ENCODE data around the gene SCD5.

The SCD5 gene

DNA sequence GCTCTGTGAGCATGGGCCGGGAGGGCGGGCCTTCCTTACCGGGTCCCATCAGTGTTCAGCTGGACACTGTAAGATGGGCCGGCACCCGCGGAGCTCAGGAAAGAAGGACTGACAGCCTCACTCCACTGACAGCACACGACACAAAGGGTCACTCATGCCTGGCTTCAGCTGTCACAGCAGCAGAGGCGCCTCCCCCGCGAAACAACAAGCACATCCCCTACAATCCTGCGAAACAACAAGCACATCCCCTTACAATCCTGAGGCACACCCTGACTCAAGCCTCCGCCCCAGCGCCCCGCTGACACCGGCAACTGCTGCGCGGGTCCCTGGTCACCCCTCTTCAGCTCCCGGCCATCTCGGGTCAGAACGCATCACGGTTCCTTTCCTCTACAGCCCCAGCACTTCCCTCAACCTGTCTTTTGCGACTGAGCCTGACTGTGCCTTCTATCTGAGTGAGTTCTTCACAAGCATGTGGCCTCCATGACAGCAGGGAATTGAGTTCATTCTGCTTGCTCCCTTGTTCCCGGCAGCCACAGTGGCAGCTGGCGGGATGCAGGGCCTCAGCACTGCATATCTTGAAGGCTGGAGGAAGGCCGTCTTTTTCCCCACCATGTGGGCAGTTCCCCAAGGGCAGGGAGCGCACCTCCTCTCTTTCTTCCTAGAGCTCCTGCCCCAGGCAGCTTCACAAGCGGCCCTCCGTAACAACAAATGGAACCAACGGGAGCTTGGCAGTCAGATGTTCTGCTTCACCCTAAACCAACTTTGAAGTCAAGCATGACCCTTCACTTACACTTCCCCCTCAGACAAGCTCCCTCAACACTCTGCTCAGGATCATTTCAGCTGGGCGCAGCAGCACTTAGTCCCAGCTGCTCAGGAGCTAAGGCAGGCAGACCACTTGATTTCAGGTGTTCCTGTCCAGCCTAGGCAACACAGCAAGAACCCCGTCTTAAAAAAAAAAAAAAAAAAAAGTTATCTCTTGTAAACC is 39.6 kb downstream of the SCD5 start:
- DNase-seq, result no peak

DNA sequence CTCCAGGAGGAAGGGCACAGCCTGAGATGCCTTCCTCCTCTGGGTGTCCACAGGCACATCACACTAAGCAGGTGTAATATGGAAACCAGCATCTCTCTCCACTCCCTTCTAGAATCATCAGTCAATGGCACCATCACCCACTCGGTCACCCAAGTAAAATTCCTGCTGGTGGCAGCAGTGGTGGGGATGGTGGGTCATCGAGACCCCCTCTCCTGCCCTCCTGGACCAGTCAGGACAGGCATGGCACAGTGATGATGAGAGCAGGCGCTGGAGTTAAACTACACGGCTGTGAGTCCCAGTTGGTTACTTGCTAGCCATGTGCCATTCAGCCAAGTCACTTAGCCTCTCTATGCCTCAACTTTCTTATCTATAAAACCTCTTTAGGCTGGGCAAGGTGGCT is 42.5 kb downstream of the SCD5 start:
- DNase-seq, result no peak

DNA sequence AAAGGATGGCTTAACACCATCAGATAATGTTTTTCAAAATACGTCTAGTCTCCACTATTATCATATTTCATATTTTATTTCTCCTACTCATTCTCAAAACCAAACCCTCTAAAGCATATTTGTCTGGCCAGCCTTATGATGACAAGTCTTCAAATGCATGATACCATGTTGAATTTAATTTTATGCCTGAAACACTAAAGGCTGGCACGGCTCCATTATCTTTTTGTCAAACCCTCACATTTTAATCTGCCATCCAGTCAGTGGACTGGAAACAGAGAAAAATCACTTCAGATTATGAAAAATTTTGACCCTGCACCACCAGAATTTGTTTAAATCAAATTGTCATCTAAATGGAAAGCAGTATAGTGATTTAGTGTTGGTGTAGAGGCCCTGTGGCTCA is 42.9 kb downstream of the SCD5 start:
- no peak for DNase-seq

DNA sequence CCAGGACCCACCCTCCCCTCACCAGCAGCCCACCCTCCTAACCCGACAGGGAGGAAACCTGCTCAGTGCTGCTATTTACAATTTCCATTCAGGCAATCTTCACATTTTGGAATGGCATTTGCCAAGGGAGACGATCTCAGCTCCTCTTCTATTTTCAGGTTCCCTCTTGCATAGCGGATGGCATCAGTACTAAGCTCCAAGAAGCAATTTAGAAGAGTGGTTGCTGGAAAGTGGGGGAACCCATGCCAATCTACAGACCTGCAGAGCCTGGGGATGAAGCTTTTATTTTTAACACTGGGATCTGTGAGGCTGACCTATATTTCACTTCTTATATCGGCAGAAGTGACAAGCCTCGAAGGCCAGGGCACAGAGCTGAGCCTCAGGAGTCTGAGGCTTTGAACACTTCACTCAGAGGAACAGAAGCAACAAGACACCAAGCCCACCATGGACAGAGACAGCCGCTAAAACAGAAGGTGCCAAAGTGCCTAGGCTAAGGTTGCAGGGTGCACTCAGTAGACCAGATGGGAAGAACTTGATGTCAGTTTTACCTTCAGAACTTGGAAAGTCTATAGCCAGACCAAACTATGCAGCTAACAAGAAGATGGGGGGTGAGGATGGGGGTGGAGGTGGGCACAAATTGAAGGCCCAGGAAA is 44.0 kb downstream of the SCD5 start:
- DNase-seq, result no peak

DNA sequence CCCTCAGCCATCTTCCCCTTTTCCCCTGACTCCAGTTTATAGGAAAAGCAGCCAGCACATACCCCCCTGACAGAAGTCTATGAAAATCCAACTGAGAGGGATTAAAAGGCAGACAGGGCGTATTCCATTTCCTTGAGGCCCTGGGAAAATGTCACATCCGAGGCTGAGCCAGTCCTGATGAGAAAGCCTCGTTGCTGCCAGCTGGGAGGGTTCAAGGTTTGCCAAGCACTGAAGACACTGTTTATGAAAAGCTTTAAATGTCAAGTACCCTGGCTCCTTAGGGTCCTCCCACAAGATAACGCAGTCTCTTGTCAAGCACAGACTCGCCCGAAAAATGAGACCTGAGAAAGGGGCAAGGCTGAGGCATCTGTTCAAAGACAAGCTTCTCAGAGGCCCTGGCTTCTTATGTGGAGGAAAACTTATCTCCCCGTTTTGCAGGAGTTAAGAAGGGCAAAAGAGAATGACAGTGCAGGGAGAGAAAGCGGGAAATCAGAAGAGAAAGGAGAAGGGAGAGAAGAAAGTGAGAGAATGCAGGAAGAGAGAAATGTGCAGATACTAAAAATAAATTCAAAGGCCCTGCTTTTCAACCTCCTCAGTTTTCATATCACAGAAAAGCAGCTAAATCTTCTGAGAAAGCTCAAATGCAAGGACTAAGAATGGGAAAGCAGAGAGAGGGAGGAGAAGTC is 44.7 kb downstream of the SCD5 start:
- no peak for DNase-seq

DNA sequence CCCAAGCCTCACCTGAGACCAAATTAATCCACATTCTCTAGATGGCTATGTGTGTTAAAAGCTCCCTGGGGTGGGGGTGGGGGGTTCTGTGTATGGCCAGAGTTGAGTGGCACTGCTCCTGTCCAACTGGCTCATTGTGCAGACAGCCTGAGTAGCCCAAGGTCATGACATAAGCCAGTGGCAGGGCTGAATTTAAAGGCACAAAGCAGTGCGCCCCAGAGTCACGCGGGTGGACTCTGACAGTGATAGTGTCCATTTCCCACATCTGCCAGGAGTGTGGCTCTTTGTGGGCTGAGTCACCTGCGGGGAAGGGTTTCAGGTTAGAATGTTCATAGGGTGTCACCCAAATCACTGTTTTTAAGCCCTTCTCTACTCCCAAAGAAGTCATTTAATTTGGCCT is 45.4 kb downstream of the SCD5 start:
- no peak for DNase-seq

DNA sequence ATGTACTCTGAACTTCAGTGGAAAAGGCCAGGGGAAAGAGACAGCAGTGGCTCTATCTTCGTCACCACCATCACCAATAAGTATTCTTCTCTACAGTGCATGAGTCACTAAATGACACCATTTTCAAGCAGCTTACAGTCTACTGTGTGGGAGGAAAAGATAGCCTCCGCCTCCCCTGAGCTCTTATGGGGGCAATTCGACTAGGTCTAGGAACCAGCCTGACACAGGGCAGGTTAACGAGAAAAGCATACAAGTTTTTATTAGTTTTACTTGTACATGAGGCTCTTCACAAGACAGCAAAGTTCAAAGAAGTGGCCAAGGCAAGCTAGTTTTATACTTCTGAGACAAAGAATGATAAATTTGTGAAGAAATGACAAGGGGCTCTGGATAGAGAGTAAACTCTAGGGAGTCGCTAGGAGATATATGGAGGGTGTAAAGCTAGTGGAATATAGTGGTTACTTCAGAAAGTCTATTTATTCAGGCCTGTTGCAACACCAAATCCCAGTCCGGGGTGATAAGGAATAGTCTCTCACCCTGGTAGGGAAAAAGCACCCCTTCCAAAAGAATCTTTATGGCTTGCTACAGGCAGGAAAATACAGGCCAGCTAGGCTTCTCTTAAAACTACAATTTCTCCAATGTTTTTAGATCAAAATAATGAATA is 49.7 kb downstream of the SCD5 start:
- DNase-seq, result no peak

DNA sequence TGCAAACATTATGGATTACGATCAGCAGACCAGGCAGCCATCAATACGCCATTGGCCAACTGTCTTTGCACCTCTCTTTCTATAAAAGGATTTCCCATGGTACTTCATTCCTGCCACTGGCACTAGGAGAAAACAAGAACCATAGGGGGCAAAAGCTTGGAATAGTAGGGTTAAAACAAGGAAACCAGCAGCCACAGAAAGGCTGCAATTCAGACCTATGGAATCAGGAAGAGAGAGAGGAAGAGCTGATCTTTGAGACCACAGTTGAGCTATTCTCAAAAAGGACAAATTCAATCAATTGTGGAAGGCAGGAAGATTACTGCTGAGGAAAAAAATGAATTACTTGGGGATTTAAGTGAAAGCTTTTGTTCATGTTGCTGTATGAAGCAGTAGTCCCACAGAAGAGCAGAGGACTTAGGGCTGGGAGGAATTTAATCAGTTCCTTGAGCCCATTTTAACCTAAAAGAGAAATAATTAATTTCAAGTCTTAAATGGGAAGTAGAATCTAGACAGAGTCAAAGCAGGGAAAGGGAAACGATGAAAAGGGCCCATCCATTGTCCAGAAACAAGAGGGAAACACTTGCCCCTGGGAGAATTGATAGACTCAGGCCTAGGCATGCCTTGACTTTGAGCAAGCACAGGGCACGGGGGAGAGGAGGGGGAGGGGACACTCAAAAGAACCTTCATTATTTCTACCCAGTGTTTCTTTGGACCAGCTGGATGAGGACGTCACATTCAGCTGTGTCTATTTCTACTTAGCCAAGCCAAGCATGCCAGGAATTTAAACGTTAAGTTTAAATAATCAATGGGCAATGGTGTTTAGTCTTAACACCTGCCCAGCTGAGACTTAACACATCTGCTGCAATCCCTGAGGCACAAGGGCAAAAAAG is 50.7 kb downstream of the SCD5 start:
- no peak for DNase-seq

DNA sequence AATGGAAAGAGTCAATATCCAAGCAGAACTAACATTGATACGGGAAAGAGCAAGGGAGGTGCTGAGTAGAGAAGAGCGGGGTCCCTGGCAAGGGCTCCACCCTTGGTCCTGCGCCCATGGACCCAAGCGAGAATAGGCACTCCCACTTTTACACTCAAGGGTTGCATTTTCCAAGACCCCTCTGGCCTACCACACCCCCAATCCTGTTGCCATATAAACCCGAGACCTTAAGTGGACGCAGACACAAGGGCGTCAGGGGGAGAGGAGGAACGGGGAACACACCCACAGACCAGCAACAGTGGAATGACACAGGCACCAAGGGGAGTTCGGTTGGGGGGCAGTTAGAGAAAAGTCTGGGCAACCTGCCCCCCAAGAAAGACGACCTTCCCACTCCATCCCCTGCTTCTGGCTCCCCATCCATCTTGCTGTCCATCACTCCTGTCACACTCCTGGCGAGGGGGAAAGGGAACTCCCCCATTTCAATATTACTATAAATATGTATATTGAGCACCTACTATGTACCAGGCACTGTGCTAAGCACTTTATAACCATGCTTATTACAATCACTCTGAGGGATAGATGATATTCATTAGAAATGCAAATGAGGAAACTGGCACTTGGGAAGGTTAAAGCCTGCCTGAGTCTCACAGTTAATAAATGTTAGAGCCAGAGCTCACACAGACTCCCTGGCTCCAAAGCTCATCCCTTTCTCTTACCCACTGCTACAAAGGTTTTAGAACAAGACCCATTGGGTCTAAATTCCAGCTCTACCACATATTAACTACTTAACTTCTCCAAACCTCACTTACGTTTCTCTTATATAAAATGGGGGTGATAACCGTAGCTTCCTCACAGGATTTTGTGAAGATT is 51.7 kb downstream of the SCD5 start:
- DNase-seq, result no peak

DNA sequence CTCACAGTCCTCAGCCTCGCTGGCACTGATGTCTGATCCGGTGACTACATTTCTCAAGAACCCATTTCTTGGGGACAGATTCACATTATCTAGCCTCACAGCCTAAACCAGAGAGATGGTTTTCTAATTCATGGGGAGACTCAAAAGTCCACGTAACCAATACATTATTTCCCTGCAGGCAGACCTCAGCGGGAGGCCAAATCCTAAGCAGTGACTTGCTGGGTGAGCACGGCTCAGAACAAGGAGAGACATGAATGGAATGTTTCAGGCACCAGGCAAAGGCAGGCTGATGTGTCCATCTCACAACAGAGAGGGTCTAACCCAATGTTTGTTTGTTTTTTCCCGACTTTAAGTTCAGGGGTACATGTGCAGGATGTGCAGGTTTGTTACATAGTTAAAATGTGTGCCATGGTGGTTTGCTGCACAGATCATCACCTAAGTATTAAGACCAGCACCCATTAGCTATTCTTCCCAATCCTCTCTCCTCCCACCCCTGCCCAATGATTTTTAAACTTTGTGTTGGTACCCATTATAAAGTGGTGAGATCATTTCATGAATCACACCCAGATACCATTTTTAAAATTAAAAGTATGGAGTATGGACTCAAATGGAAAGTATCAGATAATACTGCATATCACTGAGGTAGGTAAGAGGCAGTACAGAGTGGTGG is 53.3 kb downstream of the SCD5 start:
- DNase-seq, result no peak

DNA sequence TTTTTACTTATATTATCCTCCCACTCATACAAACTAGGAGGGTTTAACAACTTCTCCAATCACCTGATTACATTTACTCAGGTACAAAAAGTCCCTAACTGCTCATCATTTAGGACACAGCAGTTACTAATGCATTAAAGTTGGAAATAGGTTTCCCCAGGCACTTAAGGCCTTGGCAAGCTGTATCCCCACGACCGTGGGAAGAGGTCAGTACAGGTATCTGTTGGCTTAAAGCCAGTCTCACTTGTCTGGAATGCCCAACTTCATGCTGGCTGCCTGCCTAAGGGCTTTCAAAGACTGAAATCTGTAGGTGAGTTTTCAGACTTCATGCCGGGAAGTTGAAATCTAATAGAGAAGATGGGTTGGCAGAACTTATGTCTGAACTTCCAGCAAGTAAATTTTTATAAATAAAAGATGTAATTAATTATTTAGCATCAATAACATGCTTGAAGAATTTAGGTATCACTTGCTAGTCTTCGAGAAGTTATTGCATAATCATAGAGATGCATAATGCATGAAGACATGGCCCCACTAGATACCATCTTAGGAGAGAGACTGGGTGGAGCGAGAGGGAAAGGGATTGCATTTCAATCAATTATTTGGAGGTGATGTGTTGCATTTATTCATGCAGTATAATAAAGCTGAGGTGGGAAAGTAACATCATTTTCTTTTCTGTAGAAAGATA is 54.2 kb downstream of the SCD5 start:
- DNase-seq, result no peak

DNA sequence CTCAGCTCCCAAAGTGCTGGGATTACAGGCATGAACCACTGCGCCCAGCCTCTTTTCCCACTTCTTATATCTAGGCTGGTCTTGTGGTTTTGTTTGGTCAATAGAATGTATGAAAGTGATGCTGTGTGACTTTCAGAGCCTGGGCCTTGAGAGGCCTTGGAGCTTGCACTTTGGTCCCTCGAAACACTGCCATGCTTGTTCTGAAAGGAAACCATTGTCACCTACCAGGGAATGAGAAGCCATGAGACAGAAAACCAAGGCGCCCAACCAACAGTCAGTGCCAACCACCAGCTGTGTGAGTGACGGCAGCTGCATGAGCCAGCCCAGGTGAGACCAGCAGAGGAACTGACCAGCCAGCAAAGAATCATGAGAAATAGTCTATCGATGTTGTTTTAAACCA is 57.4 kb downstream of the SCD5 start:
- no peak for DNase-seq

DNA sequence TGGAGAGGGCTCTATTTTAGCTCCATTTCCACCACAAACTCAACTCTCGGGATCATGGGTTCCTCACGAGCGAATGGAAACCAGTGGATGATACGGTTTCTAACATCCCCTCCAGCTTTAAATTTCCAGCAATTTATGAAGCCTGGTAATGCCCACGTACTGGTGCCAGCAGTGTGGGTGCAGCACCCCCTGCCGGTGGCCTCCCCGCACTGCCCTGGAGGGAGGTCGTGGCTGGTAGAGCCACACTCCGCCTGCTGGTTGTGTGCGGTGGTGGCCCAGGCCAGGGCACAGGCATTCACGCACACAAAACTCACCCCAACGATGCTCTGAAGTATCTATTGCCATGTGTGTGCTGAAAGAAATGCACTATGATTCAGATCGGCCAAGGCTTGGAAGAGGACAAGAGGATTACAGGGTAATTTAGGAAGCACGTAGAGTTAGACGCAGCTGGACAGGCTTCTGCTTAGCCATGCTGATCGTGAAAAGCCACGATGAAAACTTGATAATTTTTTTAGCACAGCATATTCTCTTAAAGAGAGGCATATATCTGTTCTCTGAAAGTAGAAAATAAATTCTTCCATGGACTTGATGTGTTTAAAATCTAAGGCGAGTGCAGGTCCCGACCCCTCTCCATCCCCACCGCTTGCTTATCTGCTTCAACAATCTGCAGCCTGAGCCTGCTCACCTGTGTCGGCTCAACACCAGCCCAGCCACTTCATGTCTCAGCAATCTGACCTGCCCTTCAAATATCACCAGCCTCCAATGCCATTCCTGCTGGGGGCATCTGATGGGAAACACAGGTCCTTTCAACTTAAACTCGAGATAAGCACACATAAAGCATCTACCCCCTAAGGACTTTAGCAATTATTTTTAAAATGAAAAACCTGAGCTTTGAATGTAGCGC is 59.1 kb downstream of the SCD5 start:
- DNase-seq, result peak; percentile 9

DNA sequence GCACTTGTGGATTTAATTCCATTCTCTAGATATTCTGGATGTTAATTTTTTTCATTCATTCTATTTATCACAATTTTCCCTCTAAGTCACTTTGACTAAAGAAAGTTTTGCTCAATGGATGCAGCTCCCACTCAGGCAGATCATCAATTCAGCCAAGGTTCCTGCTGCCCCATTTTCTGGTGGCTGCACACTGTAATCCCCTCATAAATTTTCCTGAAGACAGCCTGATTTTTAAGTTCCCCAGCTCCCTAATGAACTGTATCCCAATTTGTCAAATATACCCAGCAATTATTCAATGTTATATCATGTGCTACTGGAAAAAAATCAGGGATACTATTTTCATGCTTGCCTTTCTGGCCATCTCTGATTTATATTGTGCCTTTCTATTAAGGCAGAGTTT is 61.2 kb downstream of the SCD5 start:
- no peak for DNase-seq

DNA sequence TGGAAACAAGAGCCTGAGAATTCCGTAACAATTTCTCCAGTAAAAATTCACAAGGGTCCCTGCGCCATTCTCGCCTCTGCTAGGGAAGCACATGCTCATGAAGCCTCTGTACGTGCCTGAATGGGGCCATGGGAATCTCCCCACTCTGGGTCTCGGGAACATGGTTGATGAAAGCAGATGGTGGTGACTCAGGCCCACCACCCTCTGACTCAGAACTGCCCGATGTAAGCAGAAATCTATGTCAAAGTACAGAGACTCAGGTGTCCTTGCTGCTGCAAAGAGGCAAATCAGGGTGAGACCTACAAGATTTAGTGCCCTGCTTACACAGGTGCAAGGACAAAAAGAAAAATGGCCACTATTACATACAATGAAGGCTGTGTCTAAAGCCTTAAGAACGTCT is 65.0 kb downstream of the SCD5 start:
- no peak for DNase-seq

DNA sequence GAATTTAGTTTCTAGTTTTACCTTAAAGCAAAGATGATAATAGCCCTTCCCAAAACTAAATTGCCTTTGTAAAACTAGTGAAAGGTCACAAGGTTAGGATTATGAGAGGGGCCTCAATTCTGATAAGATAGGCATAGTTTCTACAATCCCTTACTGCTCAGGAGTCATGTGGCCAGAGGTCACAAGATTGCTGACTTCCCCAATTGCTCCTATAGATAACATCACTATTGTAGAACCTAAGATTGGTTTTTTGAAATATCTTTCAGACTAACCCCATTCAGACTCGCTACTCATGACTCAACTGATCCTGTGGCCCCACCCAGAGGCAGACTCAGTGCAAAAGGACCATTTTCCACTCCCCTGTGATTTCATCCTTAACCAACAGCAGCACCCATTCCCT is 70.3 kb downstream of the SCD5 start:
- no peak for DNase-seq

DNA sequence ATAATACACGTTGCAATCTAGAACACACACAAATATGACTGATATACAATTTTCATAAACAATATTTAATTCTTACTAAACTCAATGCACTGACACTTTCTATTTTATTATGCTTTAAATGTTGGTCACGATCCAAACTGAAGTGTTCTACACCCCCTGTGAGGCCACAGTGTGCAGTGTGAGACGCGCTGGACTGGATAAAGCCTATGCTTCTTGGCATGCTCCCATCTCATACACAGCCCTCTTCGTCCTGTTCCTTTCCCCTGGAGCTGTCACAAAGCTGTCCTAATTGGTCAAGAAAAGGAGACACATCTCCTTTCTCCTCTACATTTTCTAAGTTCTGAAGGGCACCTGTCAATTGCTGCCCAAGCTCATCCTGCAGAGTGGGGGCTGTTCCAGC is 72.0 kb downstream of the SCD5 start:
- DNase-seq, result no peak

DNA sequence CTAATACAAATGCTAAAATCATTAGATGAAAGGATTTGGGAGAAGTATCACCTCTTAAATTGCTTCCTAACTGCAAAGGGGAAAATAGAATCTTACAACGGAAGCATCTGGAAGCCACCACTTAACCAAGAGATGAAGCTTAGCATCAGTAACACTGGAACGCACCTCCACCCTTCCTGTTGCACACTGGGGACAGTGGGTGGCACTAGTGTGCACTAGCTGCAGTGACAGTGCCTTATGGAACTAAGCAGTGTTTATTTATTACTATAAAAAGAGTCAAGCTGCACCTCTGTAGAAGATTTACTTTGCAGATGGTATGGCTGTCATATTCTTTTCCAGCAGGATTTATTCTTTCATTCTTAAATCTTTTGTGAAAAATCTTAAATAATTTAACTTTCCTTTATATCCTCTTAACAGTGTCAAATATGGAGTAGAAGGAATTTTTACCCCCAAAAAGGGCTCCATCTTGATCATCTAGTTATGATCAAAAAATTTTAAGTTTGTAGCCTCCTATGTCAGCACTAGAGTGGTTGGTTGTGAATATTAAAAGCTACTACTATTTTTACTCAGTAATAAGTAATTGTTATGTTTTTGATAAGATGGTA is 76.7 kb downstream of the SCD5 start:
- no peak for DNase-seq
